Osteocyte (in vitro differentiated cells): ENCODE data around the gene DNM3. TPM values are rescaled to one million over a fixed set of nuclear protein-coding genes. Genes with fewer than 3 reads are reported as not detected.
A peak's percentile ranks its signal among the peaks of the same experiment; 100 is the strongest.

Source experiments
- DNase-seq: peaks from one replicate; pipeline ENCODE4 v3.0.0; 2021; ENCODE audit warnings: mixed read lengths; ENCODE audit not compliant: unreplicated experiment; ENCODE audit errors: extremely low spot score
- H3K27ac Mint-ChIP-seq: one replicate; pipeline ENCODE4 v1.8.0; 2021; ENCODE audit warnings: mild to moderate bottlenecking, mixed read lengths; ENCODE audit not compliant: unreplicated experiment
- H3K27me3 Mint-ChIP-seq: one replicate; pipeline ENCODE4 v1.8.0; 2021; ENCODE audit warnings: mixed read lengths; ENCODE audit not compliant: unreplicated experiment
- H3K36me3 Mint-ChIP-seq: one replicate; pipeline ENCODE4 v1.8.0; 2021; ENCODE audit warnings: mixed read lengths; ENCODE audit not compliant: unreplicated experiment
- H3K4me1 Mint-ChIP-seq: one replicate; pipeline ENCODE4 v1.8.0; 2021; ENCODE audit warnings: mixed read lengths; ENCODE audit not compliant: unreplicated experiment
- H3K4me3 Mint-ChIP-seq: one replicate; pipeline ENCODE4 v1.8.0; 2021; ENCODE audit warnings: mild to moderate bottlenecking, moderate library complexity, mixed read lengths; ENCODE audit not compliant: unreplicated experiment
- H3K9me3 Mint-ChIP-seq: one replicate; pipeline ENCODE4 v1.8.0; 2021; ENCODE audit warnings: mixed read lengths; ENCODE audit not compliant: unreplicated experiment
- CTCF ChIP-seq: fragments of 200-600 bp; sonication (generic); IDR thresholded peaks from 2 replicates; pipeline ENCODE4 v1.5.0; 2021; ENCODE audit warnings: antibody characterized with exemption, mild to moderate bottlenecking, moderate library complexity
- total RNA-seq: library from RNA; stranded (reverse); gene quantifications from 2 replicates; pipeline ENCODE4 v1.2.1, GENCODE V29; 2021

Gene DNM3
- total RNA-seq, 1 donor from 2014 or later = 3.7 TPM

DNA sequence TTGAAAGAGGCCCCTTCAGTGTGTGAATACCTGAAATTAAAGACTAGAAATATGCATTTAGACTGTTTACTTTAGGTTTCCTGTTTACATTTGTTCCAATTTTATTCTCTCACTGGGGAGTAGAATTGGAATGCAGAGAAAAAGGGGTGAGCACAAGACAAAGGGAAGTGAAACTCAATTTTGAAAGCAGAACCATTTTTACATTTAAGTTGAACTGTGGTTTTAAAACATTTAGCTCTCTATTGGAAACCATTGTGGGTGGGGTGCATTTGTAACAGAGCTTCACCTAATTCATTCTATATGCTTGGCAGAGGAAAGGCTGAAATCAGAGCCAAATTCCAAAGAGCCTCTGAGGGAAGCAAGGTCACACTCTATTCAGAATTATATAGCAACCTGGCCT, 343.9 kb downstream of the DNM3 start:
- DNase-seq = no peak
- H3K9me3 Mint-ChIP-seq = no peaks in the 10 kb centered on the region
- peak overlapping the region; percentile 72 for H3K27ac Mint-ChIP-seq
- H3K4me1 Mint-ChIP-seq = peaks cover 49% of the 10 kb centered on the region
- no peaks in the 10 kb centered on the region for H3K27me3 Mint-ChIP-seq
- H3K4me3 Mint-ChIP-seq = no peak overlapping the region
- H3K36me3 Mint-ChIP-seq = no peaks in the 10 kb centered on the region
- TF ChIP-seq CTCF = no peak

DNA sequence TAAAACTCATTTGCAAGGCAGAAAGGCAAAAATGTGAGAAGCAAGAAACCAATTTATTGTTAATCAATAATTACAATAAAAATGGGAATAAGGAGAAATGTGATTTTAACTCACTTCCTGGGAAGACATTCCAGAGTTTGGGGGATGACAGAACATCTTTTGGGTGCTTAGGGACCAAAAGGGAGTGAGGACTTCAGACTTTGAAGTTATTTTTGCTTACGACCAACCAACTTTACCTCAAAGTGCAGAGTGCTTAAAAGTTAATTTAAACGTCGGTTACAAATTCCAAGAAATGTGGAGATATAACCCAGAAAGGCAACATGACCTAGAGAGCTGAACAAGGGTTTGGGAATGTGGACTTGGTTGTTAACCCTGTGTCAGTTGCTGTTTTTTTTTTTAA, 344.7 kb downstream of the DNM3 start:
- no peak for DNase-seq
- Mint-ChIP-seq H3K27me3 (no peaks in the 10 kb centered on the region), H3K4me1 (peaks cover 44% of the 10 kb centered on the region), H3K36me3 (no peaks in the 10 kb centered on the region), H3K9me3 (no peaks in the 10 kb centered on the region), H3K4me3 (no peak overlapping the region), H3K27ac (peak overlapping the region; percentile 72)
- TF ChIP-seq CTCF = no peak

DNA sequence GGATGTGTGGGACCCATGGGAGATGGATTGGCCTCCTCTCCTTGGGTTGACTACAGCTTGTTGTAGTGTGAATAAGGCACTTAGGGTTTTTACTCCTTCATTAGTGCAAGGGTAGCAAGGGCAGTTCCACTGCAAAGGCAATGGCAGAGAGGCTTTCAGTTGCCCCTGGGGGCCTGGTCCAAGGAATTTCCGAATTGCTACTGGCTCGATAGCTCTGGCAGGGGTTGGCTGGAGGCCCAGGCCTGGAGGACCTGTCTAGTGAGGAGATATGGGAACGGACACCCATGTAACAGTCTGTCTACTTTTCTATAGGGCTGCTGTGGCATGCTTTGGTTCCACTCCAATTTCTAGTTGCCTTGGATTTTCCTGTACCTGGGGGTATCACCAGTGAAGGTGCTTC, 360.3 kb downstream of the DNM3 start:
- no peak for DNase-seq
- Mint-ChIP-seq H3K27ac (no peak overlapping the region), H3K27me3 (no peaks in the 10 kb centered on the region), H3K9me3 (peaks cover 32% of the 10 kb centered on the region), H3K4me1 (peaks cover 3% of the 10 kb centered on the region), H3K4me3 (no peak overlapping the region), H3K36me3 (peaks cover 17% of the 10 kb centered on the region)
- no peak for TF ChIP-seq CTCF

DNA sequence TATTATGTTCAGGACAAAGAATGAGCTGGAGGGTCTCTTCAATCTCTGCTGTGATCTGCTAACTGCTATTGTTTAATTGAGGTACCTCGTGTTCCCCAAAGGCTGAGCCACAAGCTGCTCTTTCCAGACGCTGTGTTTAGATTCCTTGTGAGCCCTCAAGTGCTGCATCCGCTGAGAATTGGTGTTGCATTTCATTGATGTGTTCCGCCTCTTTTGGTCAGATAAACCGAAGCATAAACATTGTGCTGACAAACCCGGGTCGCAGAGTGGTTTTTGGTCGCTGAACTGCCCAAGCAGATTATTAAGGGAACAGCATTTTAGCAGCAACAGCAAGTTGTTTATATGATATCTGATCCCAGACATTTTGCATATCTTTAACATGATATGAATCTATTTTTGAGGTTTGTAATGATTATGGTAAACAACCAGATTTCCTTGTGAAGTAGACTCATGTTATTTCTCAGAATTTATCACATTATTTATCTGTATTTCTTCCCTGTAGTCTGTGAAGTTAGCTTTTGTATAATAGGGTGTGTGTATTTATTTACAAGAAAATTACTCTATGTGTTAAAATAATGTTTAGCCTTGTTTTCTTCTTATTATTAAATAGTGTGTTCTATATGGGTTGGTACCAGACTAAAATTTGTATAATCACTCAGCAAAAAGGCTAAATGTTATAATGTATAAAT, 362.0 kb downstream of the DNM3 start:
- no peak for DNase-seq
- Mint-ChIP-seq H3K4me1 (peaks cover 3% of the 10 kb centered on the region), H3K36me3 (peaks cover 13% of the 10 kb centered on the region), H3K27ac (no peak overlapping the region), H3K4me3 (no peak overlapping the region), H3K9me3 (peaks cover 20% of the 10 kb centered on the region), H3K27me3 (no peaks in the 10 kb centered on the region)
- no peak for TF ChIP-seq CTCF

DNA sequence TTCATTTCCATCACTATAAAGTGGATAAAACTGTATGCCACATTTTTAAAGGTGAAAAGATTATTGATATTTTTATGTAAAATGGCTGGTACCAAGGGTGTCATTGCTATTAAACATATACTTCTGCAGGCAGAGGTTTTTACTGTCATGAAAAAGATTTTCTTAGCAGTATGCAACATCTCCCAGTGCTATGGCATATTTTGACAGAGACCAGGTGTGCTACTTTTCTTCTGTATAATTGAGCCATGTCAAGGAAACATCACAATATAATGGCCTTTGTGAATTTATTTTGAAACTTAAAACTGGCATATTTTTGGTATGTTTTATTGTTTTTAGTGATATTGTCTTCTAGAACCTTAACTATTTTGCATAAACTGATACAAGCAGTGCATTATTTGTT, 362.6 kb downstream of the DNM3 start:
- Mint-ChIP-seq H3K4me3 (no peak overlapping the region), H3K36me3 (peaks cover 10% of the 10 kb centered on the region), H3K27ac (no peak overlapping the region), H3K27me3 (no peaks in the 10 kb centered on the region), H3K4me1 (peaks cover 3% of the 10 kb centered on the region), H3K9me3 (peaks cover 14% of the 10 kb centered on the region)
- no peak for TF ChIP-seq CTCF
- DNase-seq = no peak
